Breast epithelium (tissue), 3 donors: ENCODE measurements around the gene PPP1R36.
"Not testable (repeated sequence)": the region's sequence is repeated elsewhere in the genome, so short reads cannot be mapped to it uniquely, and the experiment has no call there.

Source experiments
- CTCF ChIP-seq, 3 donors: fragments of 450-650 bp; IDR thresholded peaks; one replicate each; pipeline ENCODE4 v1.5.1; 2016 to 2017; ENCODE audit warnings: antibody characterized with exemption in 3 of 3, mild to moderate bottlenecking in 3 of 3, moderate library complexity in 3 of 3
- POLR2A ChIP-seq: fragments of 450-650 bp; IDR thresholded peaks from one replicate; pipeline ENCODE4 v1.6.1; 2016; ENCODE audit warnings: antibody characterized with exemption, mild to moderate bottlenecking, moderate library complexity

- TF ChIP-seq POLR2A; CTCF (IDR thresholded peaks at IDR 0.05): not testable (repeated sequence)
Measured at GRCh38 chr14:64617872-64618408, 68.2 kb downstream of the PPP1R36 start.
